Neural progenitor cell (in vitro differentiated cells): ENCODE measurements around the gene TMCO2. TPM values are rescaled to one million over a fixed set of nuclear protein-coding genes. Genes with fewer than 3 reads are reported as not detected.

Source experiments
- DNase-seq: peaks from one replicate; pipeline ENCODE4 v3.0.0-alpha.2; 2016; ENCODE audit warnings: low spot score
- H2AFZ ChIP-seq: fragments of 200-600 bp; sonication (generic); replicated peaks from 2 replicates; pipeline ENCODE4 v1.6.1; 2016; ENCODE audit warnings: antibody characterized with exemption
- H3F3A ChIP-seq: fragments of 200-600 bp; sonication (generic); 2 replicates; pipeline ENCODE4 v1.6.1; 2016; ENCODE audit warnings: antibody characterized with exemption, low read depth
- H3K27ac ChIP-seq: fragments of 200-600 bp; sonication (generic); 2 replicates; pipeline ENCODE4 v1.5.1; 2016; ENCODE audit warnings: mild to moderate bottlenecking
- H3K27me3 ChIP-seq: fragments of 200-600 bp; sonication (generic); 2 replicates; pipeline ENCODE4 v1.6.1; 2016; ENCODE audit warnings: mild to moderate bottlenecking, moderate library complexity
- H3K36me3 ChIP-seq: fragments of 200-600 bp; sonication (generic); 2 replicates; pipeline ENCODE4 v1.5.1; 2016
- H3K4me1 ChIP-seq: fragments of 200-600 bp; sonication (generic); 2 replicates; pipeline ENCODE4 v1.6.1; 2016; ENCODE audit warnings: mixed run types
- H3K4me2 ChIP-seq: fragments of 200-600 bp; sonication (generic); 2 replicates; pipeline ENCODE4 v1.6.1; 2016
- H3K4me3 ChIP-seq: fragments of 200-600 bp; sonication (generic); 2 replicates; pipeline ENCODE4 v1.5.1; 2016
- H3K79me2 ChIP-seq: fragments of 200-600 bp; sonication (generic); 2 replicates; pipeline ENCODE4 v1.6.1; 2016; ENCODE audit warnings: low read depth
- H3K9ac ChIP-seq: fragments of 200-600 bp; sonication (generic); 2 replicates; pipeline ENCODE4 v1.6.1; 2016
- H3K9me3 ChIP-seq: fragments of 200-600 bp; sonication (generic); 2 replicates; pipeline ENCODE4 v1.5.1; 2016; ENCODE audit warnings: low read depth
- H4K20me1 ChIP-seq: fragments of 200-600 bp; sonication (generic); 2 replicates; pipeline ENCODE4 v1.6.1; 2016; ENCODE audit warnings: low read depth
- H3K27ac Mint-ChIP-seq: 3 replicates; pipeline ENCODE4 v1.8.0; 2021; ENCODE audit warnings: mixed read lengths
- H3K27me3 Mint-ChIP-seq: 2 replicates; pipeline ENCODE4 v1.8.0; 2022; ENCODE audit warnings: low read depth, mild to moderate bottlenecking, inconsistent platforms, moderate library complexity, mixed read lengths; ENCODE audit not compliant: insufficient read depth
- H3K36me3 Mint-ChIP-seq: 3 replicates; pipeline ENCODE4 v1.8.0; 2021; ENCODE audit warnings: mixed read lengths
- H3K4me1 Mint-ChIP-seq: 3 replicates; pipeline ENCODE4 v1.8.0; 2021; ENCODE audit warnings: mixed read lengths
- H3K4me3 Mint-ChIP-seq: 3 replicates; pipeline ENCODE4 v1.8.0; 2021; ENCODE audit warnings: mild to moderate bottlenecking, moderate library complexity, mixed read lengths
- H3K9me3 Mint-ChIP-seq: 3 replicates; pipeline ENCODE4 v1.8.0; 2020; ENCODE audit warnings: mixed read lengths
- CTCF ChIP-seq: fragments of 200-600 bp; sonication (generic); IDR thresholded peaks from 2 replicates; pipeline ENCODE4 v1.5.1; 2017; ENCODE audit warnings: antibody characterized with exemption, mild to moderate bottlenecking
- EZH2 ChIP-seq: fragments of 200-600 bp; sonication (generic); IDR thresholded peaks from 2 replicates; pipeline ENCODE4 v1.6.1; 2017; ENCODE audit warnings: antibody characterized with exemption, mild to moderate bottlenecking, moderate library complexity
- EZH2phosphoT487 ChIP-seq: fragments of 200-600 bp; sonication (generic); IDR thresholded peaks from 2 replicates; pipeline ENCODE4 v1.6.1; 2017; ENCODE audit warnings: antibody characterized with exemption
- total RNA-seq: library from RNA; depleted of rRNA; stranded (reverse); fragments of >200 nt; gene quantifications from 2 replicates; pipeline ENCODE4 v1.2.3, GENCODE V29; 2015; ENCODE audit warnings: low replicate concordance

Gene TMCO2
- total RNA-seq, 1 donor from 2014 or later: not detected

- H3K4me3 Mint-ChIP-seq: no peak overlapping the region
Observed at GRCh38 chr1:40245686-40246085, 2.1 kb upstream of the TMCO2 start.

GRCh38 chr1:40248412-40248811, 675 bp downstream of the TMCO2 start:
- H3K4me1 ChIP-seq: no peaks in the 10 kb centered on the region
- no peaks in the 10 kb centered on the region for H3K79me2 ChIP-seq
- Mint-ChIP-seq H3K4me1 (no peaks in the 10 kb centered on the region), H3K27ac (no peak overlapping the region), H3K27me3 (no peaks in the 10 kb centered on the region), H3K4me3 (no peak overlapping the region), H3K36me3 (no peaks in the 10 kb centered on the region), H3K9me3 (no peaks in the 10 kb centered on the region)
- no peak overlapping the region for H3K4me2 ChIP-seq
- H3K36me3 ChIP-seq: no peaks in the 10 kb centered on the region
- DNase-seq: no peak
- H3F3A ChIP-seq: no peaks in the 10 kb centered on the region
- no peaks in the 10 kb centered on the region for H4K20me1 ChIP-seq
- H3K9ac ChIP-seq: no peak overlapping the region
- H2AFZ ChIP-seq: no peak overlapping the region
- no peak for TF ChIP-seq EZH2phosphoT487
- TF ChIP-seq CTCF: no peak
- no peak for TF ChIP-seq EZH2
- H3K9me3 ChIP-seq: no peaks in the 10 kb centered on the region
- H3K27me3 ChIP-seq: no peaks in the 10 kb centered on the region
- no peak overlapping the region for H3K4me3 ChIP-seq
- no peak overlapping the region for H3K27ac ChIP-seq

More at GRCh38 chr1:40245686-40246085, 2.1 kb upstream of the TMCO2 start:
- no peak for DNase-seq
- TF ChIP-seq EZH2phosphoT487 (no peak), EZH2 (no peak), CTCF (no peak)
- Histone ChIP-seq H3K27ac (no peak overlapping the region), H3K27me3 (no peaks in the 10 kb centered on the region), H3K9ac (no peak overlapping the region), H3F3A (peaks cover 15% of the 10 kb centered on the region), H3K4me1 (no peaks in the 10 kb centered on the region), H4K20me1 (peaks cover 3% of the 10 kb centered on the region), H3K9me3 (no peaks in the 10 kb centered on the region), H3K4me3 (no peak overlapping the region), H3K36me3 (no peaks in the 10 kb centered on the region), H2AFZ (no peak overlapping the region), H3K4me2 (no peak overlapping the region), H3K79me2 (no peaks in the 10 kb centered on the region)
- H3K9me3 Mint-ChIP-seq: no peaks in the 10 kb centered on the region
- H3K36me3 Mint-ChIP-seq: no peaks in the 10 kb centered on the region
- H3K27me3 Mint-ChIP-seq: no peaks in the 10 kb centered on the region
- H3K27ac Mint-ChIP-seq: no peak overlapping the region
- H3K4me1 Mint-ChIP-seq: no peaks in the 10 kb centered on the region

GRCh38 chr1:40251456-40251855, 3.7 kb downstream of the TMCO2 start:
- Mint-ChIP-seq H3K36me3 (no peaks in the 10 kb centered on the region), H3K27ac (no peak overlapping the region), H3K4me3 (no peak overlapping the region), H3K9me3 (no peaks in the 10 kb centered on the region), H3K4me1 (peaks cover 2% of the 10 kb centered on the region), H3K27me3 (no peaks in the 10 kb centered on the region)
- H3K4me3 ChIP-seq: no peak overlapping the region
- H4K20me1 ChIP-seq: no peaks in the 10 kb centered on the region
- no peak overlapping the region for H3K4me2 ChIP-seq
- peaks cover 1% of the 10 kb centered on the region for H3K4me1 ChIP-seq
- H3K27me3 ChIP-seq: no peaks in the 10 kb centered on the region
- no peaks in the 10 kb centered on the region for H3K9me3 ChIP-seq
- DNase-seq: no peak
- no peaks in the 10 kb centered on the region for H3F3A ChIP-seq
- H3K9ac ChIP-seq: no peak overlapping the region
- H3K79me2 ChIP-seq: peaks cover 10% of the 10 kb centered on the region
- no peaks in the 10 kb centered on the region for H3K36me3 ChIP-seq
- TF ChIP-seq CTCF (no peak), EZH2 (no peak), EZH2phosphoT487 (no peak)
- no peak overlapping the region for H3K27ac ChIP-seq
- no peak overlapping the region for H2AFZ ChIP-seq
